Measurements from ENCODE around the gene CCDC112. TPM values are rescaled to one million over a fixed set of nuclear protein-coding genes. Genes with fewer than 3 reads are reported as not detected.

The CCDC112 gene
- total and polyA plus RNA-seq, 2 of the 13 experiments (the other 11 are each of a cell fraction or from before 2014, with no cell fraction given): 1.1 to 2.8 TPM

DNA sequence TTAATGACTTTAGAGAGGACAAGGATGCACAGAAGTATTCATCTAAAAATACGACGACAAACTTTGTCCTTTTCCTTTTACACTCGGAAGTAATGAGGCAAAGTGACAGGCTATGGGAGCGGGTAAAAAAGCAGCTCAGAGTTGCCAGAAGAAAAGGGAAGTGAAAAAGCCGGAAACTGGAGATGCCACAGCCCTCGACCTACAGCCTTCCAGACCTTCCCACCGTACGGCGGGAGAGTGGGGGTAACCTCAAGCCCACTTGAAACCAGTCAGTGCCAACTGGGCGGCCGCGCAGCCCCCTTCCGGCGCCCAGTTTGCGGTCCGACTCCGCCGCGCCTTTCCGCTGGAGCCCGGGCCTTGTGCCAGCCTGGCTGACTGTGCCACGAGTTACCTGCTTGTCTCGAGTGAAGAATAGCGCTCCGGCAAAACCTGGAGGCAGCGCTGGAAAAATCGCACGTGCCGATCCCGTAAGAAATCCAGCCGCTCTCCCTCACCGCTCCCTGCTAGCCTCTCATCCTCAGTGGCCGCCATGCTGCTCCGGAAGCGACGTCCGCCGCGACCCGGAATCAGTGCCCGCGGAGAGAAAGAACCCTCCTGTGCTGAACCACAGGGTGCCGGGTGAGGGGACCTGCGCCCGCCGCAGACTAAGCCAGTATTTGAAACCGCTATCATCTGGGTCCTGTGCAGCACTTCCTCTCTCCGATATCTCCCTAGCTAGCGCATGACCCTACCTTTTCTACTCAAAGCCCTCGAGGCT is 34.0 kb downstream of the CCDC112 start, which contains the start of gene PGGT1B (continued):
- TF ChIP-seq ZNF839 (CRISPR knock-in tag; IDR thresholded peaks at IDR 0.05; ENCODE audit: borderline replicate concordance) (0 out of 2 replicates have a peak, but pooled peaks have one; percentile 29), RELA (CRISPR knock-in tag; IDR thresholded peaks at IDR 0.05) (peak; percentile 55; the same call in 1 of the 2 replicates), ZNF552 (CRISPR knock-in tag; IDR thresholded peaks at IDR 0.05; ENCODE audit: borderline replicate concordance) (peak; percentile 91), ZNF557 (CRISPR knock-in tag; IDR thresholded peaks at IDR 0.05) (no peak), KDM4B (CRISPR knock-in tag; IDR thresholded peaks at IDR 0.05) (peak; percentile 26; the same call in 1 of the 2 replicates), ZNF598 (CRISPR knock-in tag; IDR thresholded peaks at IDR 0.05; ENCODE audit: borderline replicate concordance) (no peak), HOXA9 (CRISPR knock-in tag; IDR thresholded peaks at IDR 0.05; ENCODE audit: borderline replicate concordance) (no peak), CREB1 (IDR thresholded peaks at IDR 0.05) (peak; percentile 56), CREB1 (CRISPR knock-in tag; IDR thresholded peaks at IDR 0.05) (peak; percentile 97), ONECUT2 (CRISPR knock-in tag; IDR thresholded peaks at IDR 0.05) (no peak), ZNF790 (CRISPR knock-in tag; IDR thresholded peaks at IDR 0.05; ENCODE audit: borderline replicate concordance) (peak; percentile 60; the same call in 1 of the 2 replicates), CENPT (CRISPR knock-in tag; IDR thresholded peaks at IDR 0.05; ENCODE audit: low read depth) (no peak), ZNF781 (CRISPR knock-in tag; IDR thresholded peaks at IDR 0.05; ENCODE audit: borderline replicate concordance, not compliant biosample characterization) (peak; percentile 65), NFKBIZ (CRISPR knock-in tag; IDR thresholded peaks at IDR 0.05) (peak; percentile 63; the same call in 1 of the 2 replicates), PRPF4 (IDR thresholded peaks at IDR 0.05; ENCODE audit: low read depth, low read length, poor library complexity, severe bottlenecking) (no peak), ZNF563 (CRISPR knock-in tag; IDR thresholded peaks at IDR 0.05) (peak; percentile 78), ZNF329 (CRISPR knock-in tag; IDR thresholded peaks at IDR 0.05; ENCODE audit: low read depth) (0 out of 2 replicates have a peak, but pooled peaks have one; percentile 46), SRSF4 (IDR thresholded peaks at IDR 0.05; ENCODE audit: low read depth, low read length, poor library complexity, severe bottlenecking) (no peak), MAFG (CRISPR knock-in tag; IDR thresholded peaks at IDR 0.05) (no peak), ZSCAN30 (CRISPR knock-in tag; IDR thresholded peaks at IDR 0.05) (no peak)
- TF ChIP-seq, protein P1, sequence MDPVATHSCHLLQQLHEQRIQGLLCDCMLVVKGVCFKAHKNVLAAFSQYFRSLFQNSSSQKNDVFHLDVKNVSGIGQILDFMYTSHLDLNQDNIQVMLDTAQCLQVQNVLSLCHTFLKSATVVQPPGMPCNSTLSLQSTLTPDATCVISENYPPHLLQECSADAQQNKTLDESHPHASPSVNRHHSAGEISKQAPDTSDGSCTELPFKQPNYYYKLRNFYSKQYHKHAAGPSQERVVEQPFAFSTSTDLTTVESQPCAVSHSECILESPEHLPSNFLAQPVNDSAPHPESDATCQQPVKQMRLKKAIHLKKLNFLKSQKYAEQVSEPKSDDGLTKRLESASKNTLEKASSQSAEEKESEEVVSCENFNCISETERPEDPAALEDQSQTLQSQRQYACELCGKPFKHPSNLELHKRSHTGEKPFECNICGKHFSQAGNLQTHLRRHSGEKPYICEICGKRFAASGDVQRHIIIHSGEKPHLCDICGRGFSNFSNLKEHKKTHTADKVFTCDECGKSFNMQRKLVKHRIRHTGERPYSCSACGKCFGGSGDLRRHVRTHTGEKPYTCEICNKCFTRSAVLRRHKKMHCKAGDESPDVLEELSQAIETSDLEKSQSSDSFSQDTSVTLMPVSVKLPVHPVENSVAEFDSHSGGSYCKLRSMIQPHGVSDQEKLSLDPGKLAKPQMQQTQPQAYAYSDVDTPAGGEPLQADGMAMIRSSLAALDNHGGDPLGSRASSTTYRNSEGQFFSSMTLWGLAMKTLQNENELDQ (CRISPR knock-in tag; IDR thresholded peaks at IDR 0.05; ENCODE audit: borderline replicate concordance): no peak
- TF ChIP-seq, protein P2, sequence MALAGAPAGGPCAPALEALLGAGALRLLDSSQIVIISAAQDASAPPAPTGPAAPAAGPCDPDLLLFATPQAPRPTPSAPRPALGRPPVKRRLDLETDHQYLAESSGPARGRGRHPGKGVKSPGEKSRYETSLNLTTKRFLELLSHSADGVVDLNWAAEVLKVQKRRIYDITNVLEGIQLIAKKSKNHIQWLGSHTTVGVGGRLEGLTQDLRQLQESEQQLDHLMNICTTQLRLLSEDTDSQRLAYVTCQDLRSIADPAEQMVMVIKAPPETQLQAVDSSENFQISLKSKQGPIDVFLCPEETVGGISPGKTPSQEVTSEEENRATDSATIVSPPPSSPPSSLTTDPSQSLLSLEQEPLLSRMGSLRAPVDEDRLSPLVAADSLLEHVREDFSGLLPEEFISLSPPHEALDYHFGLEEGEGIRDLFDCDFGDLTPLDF (CRISPR knock-in tag; IDR thresholded peaks at IDR 0.05): peak; percentile 69
- TF ChIP-seq, protein P3, sequence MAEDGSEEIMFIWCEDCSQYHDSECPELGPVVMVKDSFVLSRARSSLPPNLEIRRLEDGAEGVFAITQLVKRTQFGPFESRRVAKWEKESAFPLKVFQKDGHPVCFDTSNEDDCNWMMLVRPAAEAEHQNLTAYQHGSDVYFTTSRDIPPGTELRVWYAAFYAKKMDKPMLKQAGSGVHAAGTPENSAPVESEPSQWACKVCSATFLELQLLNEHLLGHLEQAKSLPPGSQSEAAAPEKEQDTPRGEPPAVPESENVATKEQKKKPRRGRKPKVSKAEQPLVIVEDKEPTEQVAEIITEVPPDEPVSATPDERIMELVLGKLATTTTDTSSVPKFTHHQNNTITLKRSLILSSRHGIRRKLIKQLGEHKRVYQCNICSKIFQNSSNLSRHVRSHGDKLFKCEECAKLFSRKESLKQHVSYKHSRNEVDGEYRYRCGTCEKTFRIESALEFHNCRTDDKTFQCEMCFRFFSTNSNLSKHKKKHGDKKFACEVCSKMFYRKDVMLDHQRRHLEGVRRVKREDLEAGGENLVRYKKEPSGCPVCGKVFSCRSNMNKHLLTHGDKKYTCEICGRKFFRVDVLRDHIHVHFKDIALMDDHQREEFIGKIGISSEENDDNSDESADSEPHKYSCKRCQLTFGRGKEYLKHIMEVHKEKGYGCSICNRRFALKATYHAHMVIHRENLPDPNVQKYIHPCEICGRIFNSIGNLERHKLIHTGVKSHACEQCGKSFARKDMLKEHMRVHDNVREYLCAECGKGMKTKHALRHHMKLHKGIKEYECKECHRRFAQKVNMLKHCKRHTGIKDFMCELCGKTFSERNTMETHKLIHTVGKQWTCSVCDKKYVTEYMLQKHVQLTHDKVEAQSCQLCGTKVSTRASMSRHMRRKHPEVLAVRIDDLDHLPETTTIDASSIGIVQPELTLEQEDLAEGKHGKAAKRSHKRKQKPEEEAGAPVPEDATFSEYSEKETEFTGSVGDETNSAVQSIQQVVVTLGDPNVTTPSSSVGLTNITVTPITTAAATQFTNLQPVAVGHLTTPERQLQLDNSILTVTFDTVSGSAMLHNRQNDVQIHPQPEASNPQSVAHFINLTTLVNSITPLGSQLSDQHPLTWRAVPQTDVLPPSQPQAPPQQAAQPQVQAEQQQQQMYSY (CRISPR knock-in tag; IDR thresholded peaks at IDR 0.05): peak; percentile 64; the same call in 1 of the 2 replicates
